DND-41 (cell line): ENCODE data around the gene PTPRD.

ENCODE experiments used
- ATAC-seq: fragments of 200-7000 bp; cut with Tn5 transposase; 3 replicates; pipeline ENCODE4 v1.9.1; 2021; ENCODE audit warnings: low read depth; ENCODE audit not compliant: insufficient read depth
- DNase-seq: peaks from one replicate; pipeline ENCODE4 v3.0.0-alpha.2; 2020
- H2AFZ ChIP-seq: 2 replicates; pipeline ENCODE4 v1.6.0; 2012; ENCODE audit warnings: low read depth, low read length
- H3K27ac ChIP-seq: 2 replicates; pipeline ENCODE4 v1.5.1; 2012; ENCODE audit warnings: low read length, inconsistent platforms
- H3K27me3 ChIP-seq: fragments of 200-600 bp; sonication (generic); 2 replicates; pipeline ENCODE4 v1.6.0; 2012; ENCODE audit warnings: low read length, mild to moderate bottlenecking, inconsistent platforms; ENCODE audit not compliant: insufficient read depth, poor library complexity
- H3K36me3 ChIP-seq: 2 replicates; pipeline ENCODE4 v1.5.1; 2012; ENCODE audit warnings: low read length, inconsistent platforms; ENCODE audit not compliant: insufficient read depth
- H3K4me1 ChIP-seq: 2 replicates; pipeline ENCODE4 v1.5.1; 2012; ENCODE audit warnings: mild to moderate bottlenecking, low read length; ENCODE audit not compliant: insufficient read depth
- H3K4me2 ChIP-seq: 2 replicates; pipeline ENCODE4 v1.6.0; 2012; ENCODE audit warnings: mild to moderate bottlenecking, moderate library complexity, low read length, inconsistent platforms; ENCODE audit not compliant: insufficient read depth
- H3K4me3 ChIP-seq, 2 experiments: fragments of 200-600 bp in 1 of 2; shearing (Covaris generic) in 1 of 2; 2 replicates each; pipeline ENCODE4 v1.5.1; 2012 to 2016; ENCODE audit warnings: inconsistent platforms in 2 of 2, low read length in 2 of 2, mild to moderate bottlenecking in 2 of 2, low read depth in 1 of 2, moderate library complexity in 1 of 2
- H3K79me2 ChIP-seq: 2 replicates; pipeline ENCODE4 v1.6.0; 2012; ENCODE audit warnings: low read length, inconsistent platforms; ENCODE audit not compliant: insufficient read depth
- H3K9ac ChIP-seq: 2 replicates; pipeline ENCODE4 v1.6.0; 2012; ENCODE audit warnings: low read depth, mild to moderate bottlenecking, inconsistent platforms, low read length, moderate library complexity
- H3K9me3 ChIP-seq: 2 replicates; pipeline ENCODE4 v1.5.1; 2012; ENCODE audit warnings: low read length, moderate library complexity, mild to moderate bottlenecking, inconsistent platforms; ENCODE audit not compliant: insufficient read depth, severe bottlenecking
- H4K20me1 ChIP-seq: 2 replicates; pipeline ENCODE4 v1.6.0; 2012; ENCODE audit warnings: low read length; ENCODE audit not compliant: insufficient read depth
- EZH2 ChIP-seq: IDR thresholded peaks from 3 replicates; pipeline ENCODE4 v1.6.1; 2012; ENCODE audit warnings: borderline replicate concordance, low read depth, mild to moderate bottlenecking, moderate library complexity, low read length, inconsistent platforms; ENCODE audit not compliant: severe bottlenecking
- TF ChIP-seq, protein P1 (sequence below): IDR thresholded peaks from 2 replicates; pipeline ENCODE4 v1.5.1; 2012; ENCODE audit warnings: borderline replicate concordance, low read length, moderate library complexity, mild to moderate bottlenecking; ENCODE audit not compliant: poor library complexity, severe bottlenecking; ENCODE audit errors: extremely low read depth

Gene PTPRD

GRCh38 chr9:10447036-10447435 lies 165.8 kb downstream of the PTPRD start:
- Histone ChIP-seq H3K36me3 (no peaks in the 10 kb centered on the region), H4K20me1 (no peaks in the 10 kb centered on the region), H3K4me2 (no peak overlapping the region), H3K27me3 (no peaks in the 10 kb centered on the region), H3K9ac (no peak overlapping the region), H3K79me2 (no peaks in the 10 kb centered on the region), H3K4me1 (no peaks in the 10 kb centered on the region), H2AFZ (no peak overlapping the region), H3K9me3 (no peaks in the 10 kb centered on the region), H3K27ac (no peak overlapping the region), H3K4me3 (no peak overlapping the region)
- ATAC-seq: no peak
- TF ChIP-seq EZH2: no peak
- TF ChIP-seq, protein P1, sequence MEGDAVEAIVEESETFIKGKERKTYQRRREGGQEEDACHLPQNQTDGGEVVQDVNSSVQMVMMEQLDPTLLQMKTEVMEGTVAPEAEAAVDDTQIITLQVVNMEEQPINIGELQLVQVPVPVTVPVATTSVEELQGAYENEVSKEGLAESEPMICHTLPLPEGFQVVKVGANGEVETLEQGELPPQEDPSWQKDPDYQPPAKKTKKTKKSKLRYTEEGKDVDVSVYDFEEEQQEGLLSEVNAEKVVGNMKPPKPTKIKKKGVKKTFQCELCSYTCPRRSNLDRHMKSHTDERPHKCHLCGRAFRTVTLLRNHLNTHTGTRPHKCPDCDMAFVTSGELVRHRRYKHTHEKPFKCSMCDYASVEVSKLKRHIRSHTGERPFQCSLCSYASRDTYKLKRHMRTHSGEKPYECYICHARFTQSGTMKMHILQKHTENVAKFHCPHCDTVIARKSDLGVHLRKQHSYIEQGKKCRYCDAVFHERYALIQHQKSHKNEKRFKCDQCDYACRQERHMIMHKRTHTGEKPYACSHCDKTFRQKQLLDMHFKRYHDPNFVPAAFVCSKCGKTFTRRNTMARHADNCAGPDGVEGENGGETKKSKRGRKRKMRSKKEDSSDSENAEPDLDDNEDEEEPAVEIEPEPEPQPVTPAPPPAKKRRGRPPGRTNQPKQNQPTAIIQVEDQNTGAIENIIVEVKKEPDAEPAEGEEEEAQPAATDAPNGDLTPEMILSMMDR: no peak
- DNase-seq: no peak

DNA sequence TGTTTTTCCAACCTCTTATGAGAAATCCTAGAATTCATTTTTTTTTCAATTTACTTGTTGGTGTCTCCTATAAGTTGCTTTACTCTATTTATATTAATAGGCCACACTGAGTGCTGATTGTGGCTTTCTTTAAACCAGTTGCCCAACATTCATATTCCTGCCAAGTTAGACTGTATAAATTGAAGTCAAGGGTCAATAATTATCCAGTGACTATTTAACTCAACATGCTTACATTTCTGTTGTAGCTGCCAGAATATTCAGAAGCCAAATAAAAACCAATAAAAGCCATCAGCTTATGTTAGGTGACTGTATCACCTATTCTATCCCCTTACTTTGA lies 169.0 kb downstream of the PTPRD start:
- DNase-seq: no peak
- H3K4me3 ChIP-seq: no peak overlapping the region

DNA sequence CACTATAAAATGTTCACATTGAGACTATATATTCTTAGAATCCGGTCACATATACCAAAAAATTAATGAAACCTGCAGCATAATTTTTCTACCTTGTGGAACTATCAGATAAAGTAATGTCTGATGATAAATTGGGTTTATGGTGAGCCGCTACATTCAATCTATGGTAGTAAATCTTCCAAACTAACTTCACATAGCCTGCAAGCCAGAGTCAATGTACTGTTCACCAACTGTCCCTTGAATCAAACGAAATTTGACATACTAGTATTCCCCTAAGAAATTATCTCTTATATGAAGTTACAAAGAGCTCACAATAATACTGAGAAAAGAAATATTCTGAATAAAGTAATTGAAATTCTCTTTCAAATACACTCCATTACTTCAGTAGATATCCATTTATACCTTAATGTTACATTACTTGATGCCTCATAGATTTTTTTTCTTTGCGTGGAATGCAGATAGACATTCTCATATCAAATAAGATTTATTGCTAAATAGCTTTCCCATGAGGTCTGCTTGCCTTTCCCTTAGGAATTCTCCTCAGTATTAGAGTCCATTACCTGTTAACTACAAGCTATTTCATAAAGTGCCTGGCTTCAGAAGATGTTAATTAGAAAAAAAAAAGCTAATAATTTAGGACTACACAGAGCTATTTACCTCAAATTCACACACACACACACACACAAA lies 169.5 kb downstream of the PTPRD start:
- DNase-seq: no peak
- Histone ChIP-seq H3K9ac (no peak overlapping the region), H3K4me1 (no peaks in the 10 kb centered on the region), H3K36me3 (no peaks in the 10 kb centered on the region), H4K20me1 (no peaks in the 10 kb centered on the region), H3K4me3 (no peak overlapping the region), H3K4me2 (no peak overlapping the region), H3K79me2 (no peaks in the 10 kb centered on the region), H2AFZ (no peak overlapping the region), H3K27me3 (no peaks in the 10 kb centered on the region), H3K9me3 (no peaks in the 10 kb centered on the region), H3K27ac (no peak overlapping the region)
- ATAC-seq: no peak
- TF ChIP-seq, protein P1: no peak
- TF ChIP-seq EZH2: no peak

More for the DNA sequence above, 169.0 kb downstream of the PTPRD start:
- ATAC-seq: no peak
- no peaks in the 10 kb centered on the region for H3K4me1 ChIP-seq
- no peaks in the 10 kb centered on the region for H3K27me3 ChIP-seq
- no peaks in the 10 kb centered on the region for H3K79me2 ChIP-seq
- no peaks in the 10 kb centered on the region for H3K9me3 ChIP-seq
- no peak for TF ChIP-seq EZH2
- TF ChIP-seq, protein P1: no peak
- H3K9ac ChIP-seq: no peak overlapping the region
- no peak overlapping the region for H3K4me2 ChIP-seq
- H3K27ac ChIP-seq: no peak overlapping the region
- no peaks in the 10 kb centered on the region for H3K36me3 ChIP-seq
- H4K20me1 ChIP-seq: no peaks in the 10 kb centered on the region
- no peak overlapping the region for H2AFZ ChIP-seq
